Globus pallidus (tissue), 1 donor: ENCODE results near the gene UCHL1.
"Not testable (repeated sequence)": the region's sequence is repeated elsewhere in the genome, so short reads cannot be mapped to it uniquely, and the experiment has no call there.

ENCODE experiments used
- DNase-seq: peaks from one replicate; pipeline ENCODE4 v3.0.0-alpha.2; 2015; ENCODE audit warnings: low spot score

Gene UCHL1

DNA sequence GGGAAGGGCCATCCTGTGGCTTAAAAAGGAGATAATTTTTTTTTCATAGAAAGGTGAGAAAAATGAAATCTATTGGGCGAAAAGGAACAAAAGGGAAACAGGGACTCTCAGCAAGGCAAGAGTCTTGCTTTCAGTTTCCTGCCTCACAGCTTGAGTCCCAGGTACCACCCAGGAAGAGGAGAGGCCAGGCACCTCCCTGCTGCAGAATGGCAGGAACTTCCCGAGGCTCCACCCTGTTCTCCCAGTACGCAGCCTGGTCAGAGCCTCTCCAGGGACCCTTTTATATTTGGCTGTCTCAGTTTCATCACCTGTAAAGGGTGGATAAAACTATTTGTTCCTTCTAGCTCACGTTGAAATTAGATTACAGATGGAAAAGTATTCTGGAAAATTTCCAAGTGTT is 33.8 kb downstream of the UCHL1 start:
- no peak for DNase-seq

DNA sequence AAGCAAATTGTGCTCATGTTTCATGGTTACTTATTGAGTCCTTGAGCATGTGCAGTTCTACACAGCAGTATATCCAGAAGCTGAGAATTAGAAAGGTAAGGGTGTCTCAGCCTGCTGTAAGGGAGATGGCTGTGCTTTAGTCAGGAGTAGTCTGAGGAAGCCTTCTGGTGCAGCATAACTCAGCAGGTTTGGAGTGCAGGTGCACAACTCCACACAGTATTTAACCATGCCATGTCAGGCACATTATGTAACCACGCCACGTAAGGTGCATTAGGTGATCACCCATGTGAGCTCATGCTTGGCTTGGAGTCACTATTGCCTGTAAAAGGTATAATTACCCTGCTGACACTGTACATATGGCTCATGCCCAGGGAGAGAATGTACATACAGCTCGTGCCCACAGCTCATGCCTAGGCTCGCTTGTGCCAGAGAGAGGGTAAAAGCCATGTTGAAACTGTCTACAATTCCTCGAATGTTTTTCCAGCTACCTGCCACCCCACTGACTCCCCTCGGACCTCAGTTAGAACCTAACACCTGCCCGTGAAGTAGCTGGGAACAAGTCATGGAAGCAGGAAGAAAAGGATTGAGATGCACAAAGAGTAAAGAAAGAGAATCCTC is 37.8 kb downstream of the UCHL1 start:
- DNase-seq = no peak

DNA sequence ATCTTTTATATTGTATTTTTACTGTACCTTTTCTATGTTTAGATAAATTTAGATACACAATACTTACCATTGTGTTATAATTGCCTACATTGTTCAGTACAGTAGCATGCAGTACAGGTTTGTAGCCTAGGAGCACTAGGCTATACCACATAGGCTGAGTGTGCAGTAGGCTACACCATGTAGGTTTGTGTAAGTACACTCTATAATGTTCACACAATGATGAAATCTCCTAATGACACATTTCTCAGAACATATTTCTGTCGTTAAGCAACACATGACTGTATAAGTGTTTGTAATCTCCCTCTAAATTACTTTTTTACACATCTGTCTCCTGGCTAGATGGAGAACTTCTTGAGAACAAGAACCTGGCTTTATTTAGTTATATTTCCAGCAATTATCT is 40.3 kb downstream of the UCHL1 start:
- no peak for DNase-seq

DNA sequence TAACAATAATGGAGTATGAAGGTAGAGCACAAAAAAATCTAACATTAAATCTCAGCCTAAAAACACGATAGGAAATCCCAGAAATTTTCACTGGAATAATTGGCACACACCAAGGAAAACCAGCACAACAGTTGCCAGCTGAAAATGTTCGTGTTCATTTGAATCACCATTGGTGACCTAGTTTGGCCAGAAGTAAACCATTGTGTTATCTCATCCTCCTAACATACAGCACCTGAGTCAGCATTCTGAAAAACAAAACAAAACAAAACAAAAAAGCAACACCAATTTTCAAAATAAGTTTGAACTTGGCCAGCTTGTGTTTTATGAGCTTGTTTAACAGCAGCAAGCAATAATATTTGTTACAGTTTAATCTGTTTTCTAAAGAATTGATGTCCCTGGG is 41.1 kb downstream of the UCHL1 start:
- DNase-seq = no peak

DNA sequence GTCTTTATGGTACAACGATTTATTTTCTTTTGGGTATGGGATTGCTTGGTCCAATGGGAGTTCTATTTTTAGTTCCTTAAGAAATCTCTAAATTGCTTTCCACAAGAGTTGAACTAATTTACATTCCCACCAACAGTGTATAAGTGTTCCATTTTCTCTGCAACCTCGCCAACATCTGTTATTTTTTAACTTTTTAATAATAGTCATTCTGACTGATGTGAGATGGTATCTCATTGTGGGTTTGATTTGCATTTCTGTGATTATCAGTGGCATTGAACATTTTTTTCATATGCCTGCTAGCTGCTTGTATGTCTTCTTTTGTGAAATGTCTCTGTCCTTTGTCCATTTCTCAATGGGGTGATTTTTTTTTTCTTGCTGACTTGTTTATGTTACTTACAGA is 42.8 kb downstream of the UCHL1 start:
- DNase-seq = no peak

DNA sequence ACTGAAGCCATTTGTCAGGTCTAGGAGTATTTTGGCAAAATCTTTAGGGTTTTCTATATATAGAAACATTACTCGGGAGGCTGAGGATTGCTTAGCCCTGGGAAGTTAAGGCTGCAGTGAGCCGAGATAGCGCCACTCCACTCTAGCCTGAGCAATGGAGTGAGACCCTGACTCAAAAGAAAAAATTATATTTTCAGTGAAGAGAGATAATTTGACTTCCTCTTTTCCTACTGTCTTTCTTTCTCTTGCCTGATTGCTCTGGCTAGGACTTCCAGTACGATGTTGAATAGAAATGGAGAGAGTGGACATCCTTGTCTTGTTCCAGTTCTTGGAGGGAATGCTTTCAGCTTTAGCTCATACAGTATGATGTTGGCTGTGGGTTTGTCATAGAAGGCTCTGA is 44.4 kb downstream of the UCHL1 start:
- no peak for DNase-seq

DNA sequence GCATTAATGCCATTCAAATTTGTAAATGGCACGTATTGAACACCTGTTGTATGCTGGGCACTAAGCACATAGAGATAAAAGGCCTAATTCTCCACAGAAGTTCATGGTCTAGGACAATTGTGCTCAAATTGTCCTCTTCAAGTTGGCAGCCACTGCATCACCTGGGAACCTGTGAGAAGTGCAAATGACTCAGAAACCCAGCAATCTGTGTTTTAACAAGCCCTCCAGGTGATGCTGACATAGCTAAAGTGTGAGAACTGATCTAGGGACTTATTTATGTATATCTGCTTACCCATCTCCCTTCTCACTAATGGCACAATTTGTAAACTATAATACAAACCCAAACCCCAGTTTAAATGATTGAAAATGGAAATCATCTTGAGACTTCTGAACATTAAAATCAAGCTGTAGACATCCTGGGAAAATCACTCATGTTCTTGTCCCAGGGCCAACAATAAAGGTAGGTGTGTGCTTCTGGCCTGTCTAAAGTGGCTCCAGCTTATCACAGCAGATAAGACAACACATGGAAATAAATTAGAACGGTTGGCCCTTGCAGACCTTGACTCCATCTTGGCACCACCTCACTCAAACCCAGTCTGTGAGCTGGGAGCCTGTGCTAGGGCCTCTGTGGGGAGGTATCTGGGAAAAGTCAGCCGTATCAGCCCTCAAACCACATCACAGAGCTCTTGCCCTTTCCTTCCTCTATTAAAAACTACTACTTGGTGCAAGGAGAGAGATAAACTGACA is 46.8 kb downstream of the UCHL1 start:
- no peak for DNase-seq

DNA sequence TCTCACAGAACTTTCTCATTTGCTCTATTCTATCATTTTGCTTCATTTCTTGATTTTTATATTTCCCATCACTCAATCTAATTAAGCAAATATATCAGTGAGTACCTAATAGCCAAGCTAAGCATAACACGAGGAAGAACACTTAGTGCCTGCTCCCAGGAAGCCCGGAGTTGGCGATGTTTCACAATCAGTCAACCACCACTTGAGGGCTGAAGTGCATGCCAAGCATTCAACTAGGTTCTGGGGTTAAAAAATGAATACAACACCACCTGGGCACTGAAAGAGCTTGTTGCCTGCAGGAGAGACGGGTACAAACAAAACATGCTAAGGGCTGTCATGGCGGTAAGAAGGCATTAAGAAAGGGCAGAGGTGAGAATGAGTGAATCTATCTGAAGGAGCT is 47.5 kb downstream of the UCHL1 start:
- DNase-seq = no peak

DNA sequence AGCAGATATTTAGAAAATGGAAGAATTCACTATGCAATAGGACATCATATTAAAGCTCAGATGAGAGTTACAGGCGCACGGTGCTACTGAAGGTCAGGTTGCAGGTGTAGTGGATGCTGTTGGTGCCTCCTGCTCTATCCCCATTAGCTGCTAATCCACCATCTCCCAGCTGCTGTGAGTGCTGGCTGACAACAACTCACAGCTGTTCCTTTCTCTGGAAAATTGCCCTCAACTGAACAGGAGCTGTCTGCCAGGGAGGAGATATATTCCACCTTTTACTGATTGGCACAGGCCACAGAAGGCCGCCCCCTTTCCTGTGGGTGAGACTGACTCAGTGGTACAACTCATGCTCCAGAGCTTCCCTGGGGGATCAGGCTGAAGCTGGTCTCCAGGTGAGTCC is 48.7 kb downstream of the UCHL1 start:
- no peak for DNase-seq

DNA sequence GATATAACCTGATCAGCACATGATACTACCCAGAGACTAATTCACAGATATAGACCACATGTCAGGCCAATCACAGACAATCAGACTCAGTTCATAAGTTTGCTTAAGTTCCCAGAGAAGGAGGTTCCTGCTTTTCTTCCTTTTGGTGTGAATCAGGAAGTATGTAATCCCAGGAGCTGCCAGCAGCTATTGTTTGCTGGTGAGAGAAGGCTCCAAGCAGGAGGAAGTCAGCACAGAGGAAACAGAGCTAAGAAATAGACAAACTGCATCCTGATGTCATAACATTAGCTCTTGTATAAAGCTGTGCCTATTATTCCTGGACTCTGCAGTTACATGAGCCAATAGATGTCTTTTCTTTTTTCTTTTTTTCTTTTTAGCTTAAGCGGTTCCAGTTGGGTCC is 50.9 kb downstream of the UCHL1 start:
- no peak for DNase-seq

DNA sequence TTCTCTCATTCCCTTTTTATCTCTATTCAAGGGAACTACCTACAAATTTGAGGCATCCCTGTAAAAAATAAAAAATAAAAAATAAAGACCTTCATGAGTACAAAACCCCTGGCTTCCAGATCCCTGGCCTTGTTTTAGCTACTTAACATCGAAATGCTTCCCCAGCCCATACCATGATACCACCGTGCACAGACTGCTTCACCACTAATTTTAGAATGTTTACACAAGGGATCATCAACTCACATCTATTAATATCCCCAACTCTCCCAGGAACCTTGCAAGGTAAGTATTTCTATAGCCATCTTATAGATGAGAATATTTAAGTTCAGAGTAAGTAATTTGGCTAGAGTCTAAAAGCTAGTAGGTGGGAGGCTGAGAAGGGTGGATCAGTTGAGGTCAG is 51.7 kb downstream of the UCHL1 start:
- no peak for DNase-seq

DNA sequence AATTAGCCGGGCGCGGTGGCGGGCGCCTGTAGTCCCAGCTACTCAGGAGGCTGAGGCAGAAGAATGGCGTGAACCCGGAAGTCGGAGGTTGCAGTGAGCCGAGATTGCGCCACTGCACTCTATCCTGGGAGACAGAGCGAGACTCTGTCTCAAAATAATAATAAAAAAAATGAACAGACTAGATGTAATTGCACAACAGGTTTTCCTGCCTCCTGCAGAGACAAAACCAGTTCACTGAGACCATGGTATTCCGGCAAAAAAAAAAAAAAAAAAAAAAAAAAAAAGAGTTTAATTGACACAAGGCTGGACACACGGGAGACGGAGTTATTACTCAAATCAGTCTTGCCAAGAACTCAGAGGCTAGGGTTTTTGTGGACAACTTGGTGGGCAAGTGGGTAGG is 58.7 kb downstream of the UCHL1 start:
- not testable (repeated sequence) for DNase-seq

DNA sequence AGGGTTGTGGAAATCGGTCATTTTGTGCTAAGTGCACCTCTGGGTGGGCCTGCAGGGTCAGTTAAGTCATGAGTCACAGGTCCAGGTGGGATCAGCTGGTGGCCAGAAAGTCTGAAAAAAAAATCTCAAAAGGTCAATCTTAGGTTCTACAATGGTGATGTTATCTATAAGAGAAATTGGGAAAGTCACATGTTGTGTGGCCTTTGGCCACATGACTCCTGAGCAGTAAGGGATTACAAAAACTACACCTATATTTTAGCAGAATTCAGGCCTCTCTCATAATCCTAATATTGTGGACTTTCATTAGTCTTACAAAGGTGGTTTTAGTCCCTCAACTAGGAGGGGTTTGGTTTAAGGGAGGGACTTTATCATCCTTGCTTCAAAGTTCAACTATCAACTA is 59.1 kb downstream of the UCHL1 start:
- no peak for DNase-seq
